ENCODE data around the gene MSL2. TPM values are rescaled to one million over a fixed set of nuclear protein-coding genes. Genes with fewer than 3 reads are reported as not detected.
A peak's percentile ranks its signal among the peaks of the same experiment; 100 is the strongest.
"Not testable (repeated sequence)": the region's sequence is repeated elsewhere in the genome, so short reads cannot be mapped to it uniquely, and the experiment has no call there.

Gene MSL2
- total RNA-seq, 1 donor from 2014 or later: 16.5 TPM

- no peak for TF ChIP-seq CTCF (IDR thresholded peaks at IDR 0.05)
- Histone ChIP-seq H3K4me1 (peaks cover 0 to 8% of the 10 kb centered on the region in 2 donors), H3K27ac (peak overlapping the region; percentile 57 to 59), H3K9me3 (no peaks in the 10 kb centered on the region), H3K27me3 (no peaks in the 10 kb centered on the region), H3K36me3 (peaks cover 0 to 10% of the 10 kb centered on the region in 2 donors), H3K4me3 (no peak overlapping the region)
- DNase-seq (ENCODE audit: low spot score in 2 of 2): no peak
- intact Hi-C loops (cut with DNase I): loop anchor here (5.0 kb wide), 1 partner anchor 111 kb away; the partner anchor contains the start of gene PCCB
These were observed 54.8 kb downstream of the MSL2 start for GRCh38 chr3:136141291-136141785.

GRCh38 chr3:136136454-136136853 is 59.7 kb downstream of the MSL2 start:
- no peak for TF ChIP-seq CTCF (IDR thresholded peaks at IDR 0.05)
- no peaks in the 10 kb centered on the region for H3K4me1 ChIP-seq
- H3K36me3 ChIP-seq: no peaks in the 10 kb centered on the region
- intact Hi-C loops (cut with DNase I): no loop called here
- no peak overlapping the region for H3K4me3 ChIP-seq
- H3K27me3 ChIP-seq: no peaks in the 10 kb centered on the region
- no peaks in the 10 kb centered on the region for H3K9me3 ChIP-seq
- no peak for DNase-seq (ENCODE audit: low spot score in 2 of 2)
- H3K27ac ChIP-seq: no peak overlapping the region

GRCh38 chr3:136135039-136135802 is 60.9 kb downstream of the MSL2 start:
- intact Hi-C loops (cut with DNase I): no loop called here
- H3K36me3 ChIP-seq: no peaks in the 10 kb centered on the region
- TF ChIP-seq CTCF (IDR thresholded peaks at IDR 0.05): no peak
- no peak for DNase-seq (ENCODE audit: low spot score in 2 of 2)
- no peak overlapping the region for H3K4me3 ChIP-seq
- H3K4me1 ChIP-seq: no peaks in the 10 kb centered on the region
- no peak overlapping the region for H3K27ac ChIP-seq
- H3K27me3 ChIP-seq: no peaks in the 10 kb centered on the region
- H3K9me3 ChIP-seq: no peaks in the 10 kb centered on the region

GRCh38 chr3:136134091-136134490 is 62.0 kb downstream of the MSL2 start:
- no peak for TF ChIP-seq CTCF (IDR thresholded peaks at IDR 0.05)
- Histone ChIP-seq H3K27ac (no peak overlapping the region), H3K4me1 (no peaks in the 10 kb centered on the region), H3K9me3 (peaks cover 0 to 4% of the 10 kb centered on the region in 2 donors), H3K36me3 (no peaks in the 10 kb centered on the region), H3K27me3 (no peaks in the 10 kb centered on the region), H3K4me3 (no peak overlapping the region)
- DNase-seq (ENCODE audit: low spot score in 2 of 2): no peak
- intact Hi-C loops (cut with DNase I): no loop called here

GRCh38 chr3:136131647-136132046 is 64.5 kb downstream of the MSL2 start:
- H3K4me3 ChIP-seq; H3K27ac ChIP-seq; H3K9me3 ChIP-seq; intact Hi-C loops (cut with DNase I); DNase-seq (ENCODE audit: low spot score in 2 of 2); H3K36me3 ChIP-seq; H3K4me1 ChIP-seq; H3K27me3 ChIP-seq: not testable (repeated sequence)

- Histone ChIP-seq H3K4me1 (no peaks in the 10 kb centered on the region), H3K27me3 (no peaks in the 10 kb centered on the region), H3K9me3 (peaks cover 2 to 4% of the 10 kb centered on the region in 2 donors), H3K36me3 (peaks cover 4 to 12% of the 10 kb centered on the region in 2 donors), H3K4me3 (no peak overlapping the region), H3K27ac (no peak overlapping the region)
- intact Hi-C loops (cut with DNase I): no loop called here
- DNase-seq (ENCODE audit: low spot score in 2 of 2): no peak
- TF ChIP-seq CTCF (IDR thresholded peaks at IDR 0.05): no peak
These were observed 74.1 kb downstream of the MSL2 start for GRCh38 chr3:136122006-136122405.

Data from ascending aorta (tissue), 2 donors.